ENCODE measurements around the gene BCAT1.
A peak's percentile ranks its signal among the peaks of the same experiment; 100 is the strongest.

The BCAT1 gene

DNA sequence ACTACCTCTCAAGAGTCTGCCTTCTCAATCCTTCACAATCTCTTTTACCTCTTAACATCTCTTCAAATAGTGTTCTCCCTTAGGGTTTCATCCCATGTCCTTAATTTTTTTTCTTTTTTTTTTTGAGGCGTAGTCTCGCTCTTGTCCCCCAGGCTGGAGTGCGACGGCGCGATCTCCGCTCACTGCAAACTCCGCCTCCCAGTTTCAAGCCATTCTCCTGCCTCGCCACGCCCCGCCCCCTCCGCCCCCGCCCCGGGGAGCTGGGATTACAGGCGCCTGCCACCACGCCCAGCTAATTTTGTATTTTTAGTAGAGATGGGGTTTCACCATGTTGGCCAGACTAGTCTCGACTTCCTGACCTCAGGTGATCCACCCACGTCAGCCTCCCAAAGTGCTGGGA is 7.0 kb upstream of the BCAT1 start:
- Histone ChIP-seq H3K4me3 (ENCODE audit: low read depth in 1 of 2, low read length in 2 of 2) (no peak overlapping the region), H3K4me1 (ENCODE audit: insufficient read depth, low read length) (no peaks in the 10 kb centered on the region), H2AFZ (ENCODE audit: low read depth, low read length) (no peak overlapping the region), H3K79me2 (ENCODE audit: insufficient read depth, low read length) (no peaks in the 10 kb centered on the region), H3K9ac (ENCODE audit: low read depth, low read length) (no peak overlapping the region), H3K27ac (ENCODE audit: low read length) (no peak overlapping the region), H3K27me3 (ENCODE audit: insufficient read depth, low read length, poor library complexity) (no peaks in the 10 kb centered on the region), H3K36me3 (ENCODE audit: insufficient read depth, low read length) (no peaks in the 10 kb centered on the region), H4K20me1 (ENCODE audit: insufficient read depth, low read length) (no peaks in the 10 kb centered on the region), H3K9me3 (ENCODE audit: insufficient read depth, low read length, severe bottlenecking) (no peaks in the 10 kb centered on the region), H3K4me2 (ENCODE audit: insufficient read depth, low read length) (no peak overlapping the region)
- no peak for ATAC-seq (ENCODE audit: insufficient read depth, low read depth)
- no peak for DNase-seq
- TF ChIP-seq EZH2 (IDR thresholded peaks at IDR 0.05; ENCODE audit: borderline replicate concordance, low read depth, low read length, severe bottlenecking): no peak
- TF ChIP-seq, protein P1, sequence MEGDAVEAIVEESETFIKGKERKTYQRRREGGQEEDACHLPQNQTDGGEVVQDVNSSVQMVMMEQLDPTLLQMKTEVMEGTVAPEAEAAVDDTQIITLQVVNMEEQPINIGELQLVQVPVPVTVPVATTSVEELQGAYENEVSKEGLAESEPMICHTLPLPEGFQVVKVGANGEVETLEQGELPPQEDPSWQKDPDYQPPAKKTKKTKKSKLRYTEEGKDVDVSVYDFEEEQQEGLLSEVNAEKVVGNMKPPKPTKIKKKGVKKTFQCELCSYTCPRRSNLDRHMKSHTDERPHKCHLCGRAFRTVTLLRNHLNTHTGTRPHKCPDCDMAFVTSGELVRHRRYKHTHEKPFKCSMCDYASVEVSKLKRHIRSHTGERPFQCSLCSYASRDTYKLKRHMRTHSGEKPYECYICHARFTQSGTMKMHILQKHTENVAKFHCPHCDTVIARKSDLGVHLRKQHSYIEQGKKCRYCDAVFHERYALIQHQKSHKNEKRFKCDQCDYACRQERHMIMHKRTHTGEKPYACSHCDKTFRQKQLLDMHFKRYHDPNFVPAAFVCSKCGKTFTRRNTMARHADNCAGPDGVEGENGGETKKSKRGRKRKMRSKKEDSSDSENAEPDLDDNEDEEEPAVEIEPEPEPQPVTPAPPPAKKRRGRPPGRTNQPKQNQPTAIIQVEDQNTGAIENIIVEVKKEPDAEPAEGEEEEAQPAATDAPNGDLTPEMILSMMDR (IDR thresholded peaks at IDR 0.05; ENCODE audit: borderline replicate concordance, extremely low read depth, low read length, poor library complexity, severe bottlenecking): no peak

DNA sequence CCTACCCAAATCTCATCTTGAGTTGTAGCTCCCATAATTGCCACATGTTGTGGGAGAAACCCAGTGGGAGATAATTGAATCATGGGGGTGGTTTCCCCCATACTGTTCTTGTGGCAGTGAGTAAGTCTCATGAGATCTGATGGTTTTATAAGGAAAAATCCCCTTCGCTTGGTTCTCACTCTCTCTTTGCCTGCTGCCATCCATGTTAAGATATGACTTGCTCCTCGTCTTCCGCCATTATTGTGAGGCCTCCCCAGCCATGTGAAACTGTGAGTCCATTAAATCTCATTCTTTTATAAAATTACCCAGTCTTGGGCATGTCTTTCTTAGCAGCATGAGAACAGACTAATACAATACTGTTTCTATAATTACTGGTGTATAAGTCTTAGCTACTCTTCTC is 6.5 kb upstream of the BCAT1 start:
- no peaks in the 10 kb centered on the region for H3K79me2 ChIP-seq (ENCODE audit: insufficient read depth, low read length)
- TF ChIP-seq, protein P1 (IDR thresholded peaks at IDR 0.05; ENCODE audit: borderline replicate concordance, extremely low read depth, low read length, poor library complexity, severe bottlenecking): no peak
- no peak for TF ChIP-seq EZH2 (IDR thresholded peaks at IDR 0.05; ENCODE audit: borderline replicate concordance, low read depth, low read length, severe bottlenecking)
- no peak overlapping the region for H2AFZ ChIP-seq (ENCODE audit: low read depth, low read length)
- no peak overlapping the region for H3K9ac ChIP-seq (ENCODE audit: low read depth, low read length)
- H3K4me3 ChIP-seq (ENCODE audit: low read depth in 1 of 2, low read length in 2 of 2): no peak overlapping the region
- ATAC-seq (ENCODE audit: insufficient read depth, low read depth) (no peak), DNase-seq (no peak)
- H3K27me3 ChIP-seq (ENCODE audit: insufficient read depth, low read length, poor library complexity): no peaks in the 10 kb centered on the region
- no peak overlapping the region for H3K27ac ChIP-seq (ENCODE audit: low read length)
- H4K20me1 ChIP-seq (ENCODE audit: insufficient read depth, low read length): no peaks in the 10 kb centered on the region
- no peak overlapping the region for H3K4me2 ChIP-seq (ENCODE audit: insufficient read depth, low read length)
- H3K9me3 ChIP-seq (ENCODE audit: insufficient read depth, low read length, severe bottlenecking): no peaks in the 10 kb centered on the region
- no peaks in the 10 kb centered on the region for H3K4me1 ChIP-seq (ENCODE audit: insufficient read depth, low read length)
- H3K36me3 ChIP-seq (ENCODE audit: insufficient read depth, low read length): no peaks in the 10 kb centered on the region

DNA sequence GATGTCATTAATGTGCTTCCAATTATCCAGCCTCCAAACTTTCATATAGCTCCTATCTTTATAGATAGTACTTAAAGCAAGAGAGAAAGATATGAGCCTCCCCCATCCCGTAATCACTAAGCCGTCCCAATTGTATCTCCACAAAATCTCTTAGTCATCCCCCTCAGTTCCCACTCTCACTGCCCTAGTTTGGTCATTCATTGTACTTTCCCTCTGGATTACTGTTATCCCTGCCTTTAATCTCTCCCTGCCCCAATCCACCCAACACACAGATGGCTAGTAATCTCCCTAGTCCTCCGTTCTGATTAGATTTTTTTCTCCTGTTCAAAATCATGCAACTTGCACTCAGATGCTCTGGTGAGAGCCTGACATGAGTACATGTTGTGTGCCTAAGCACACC is 5.4 kb upstream of the BCAT1 start:
- Histone ChIP-seq H3K4me2 (ENCODE audit: insufficient read depth, low read length) (no peak overlapping the region), H3K4me3 (ENCODE audit: low read depth in 1 of 2, low read length in 2 of 2) (no peak overlapping the region), H2AFZ (ENCODE audit: low read depth, low read length) (no peak overlapping the region), H3K27ac (ENCODE audit: low read length) (no peak overlapping the region), H4K20me1 (ENCODE audit: insufficient read depth, low read length) (no peaks in the 10 kb centered on the region), H3K9ac (ENCODE audit: low read depth, low read length) (no peak overlapping the region), H3K36me3 (ENCODE audit: insufficient read depth, low read length) (no peaks in the 10 kb centered on the region), H3K79me2 (ENCODE audit: insufficient read depth, low read length) (no peaks in the 10 kb centered on the region), H3K4me1 (ENCODE audit: insufficient read depth, low read length) (peaks cover 4% of the 10 kb centered on the region), H3K9me3 (ENCODE audit: insufficient read depth, low read length, severe bottlenecking) (no peaks in the 10 kb centered on the region), H3K27me3 (ENCODE audit: insufficient read depth, low read length, poor library complexity) (no peaks in the 10 kb centered on the region)
- no peak for DNase-seq
- ATAC-seq (ENCODE audit: insufficient read depth, low read depth): no peak
- TF ChIP-seq, protein P1 (IDR thresholded peaks at IDR 0.05; ENCODE audit: borderline replicate concordance, extremely low read depth, low read length, poor library complexity, severe bottlenecking): no peak
- TF ChIP-seq EZH2 (IDR thresholded peaks at IDR 0.05; ENCODE audit: borderline replicate concordance, low read depth, low read length, severe bottlenecking): no peak

DNA sequence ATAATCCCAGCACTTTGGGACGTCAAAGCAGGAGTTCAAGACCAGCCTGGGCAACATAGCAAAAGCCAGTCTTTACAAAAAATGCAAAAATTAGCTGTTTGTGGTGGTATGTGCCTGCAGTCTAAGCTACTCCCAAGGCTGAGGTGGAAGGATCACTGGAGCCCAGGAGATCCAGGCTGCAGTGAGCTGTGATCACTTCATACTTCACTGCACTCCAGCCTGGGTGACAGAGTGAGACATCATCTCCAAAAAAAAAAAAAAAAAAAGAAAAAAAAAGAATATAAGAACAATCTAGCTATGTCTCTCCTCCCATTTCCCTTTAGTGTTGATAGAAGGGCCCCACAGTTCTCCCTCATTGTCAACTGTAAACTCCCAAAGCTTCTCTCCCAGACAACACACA is 3.5 kb upstream of the BCAT1 start:
- Histone ChIP-seq H3K79me2 (ENCODE audit: insufficient read depth, low read length) (peaks cover 15% of the 10 kb centered on the region), H3K9ac (ENCODE audit: low read depth, low read length) (no peak overlapping the region), H4K20me1 (ENCODE audit: insufficient read depth, low read length) (no peaks in the 10 kb centered on the region), H3K27ac (ENCODE audit: low read length) (no peak overlapping the region), H2AFZ (ENCODE audit: low read depth, low read length) (0 out of 2 replicates have a peak overlapping the region, but pooled peaks have one; percentile 26), H3K4me1 (ENCODE audit: insufficient read depth, low read length) (peaks cover 16% of the 10 kb centered on the region), H3K36me3 (ENCODE audit: insufficient read depth, low read length) (no peaks in the 10 kb centered on the region), H3K4me2 (ENCODE audit: insufficient read depth, low read length) (no peak overlapping the region), H3K27me3 (ENCODE audit: insufficient read depth, low read length, poor library complexity) (no peaks in the 10 kb centered on the region), H3K9me3 (ENCODE audit: insufficient read depth, low read length, severe bottlenecking) (no peaks in the 10 kb centered on the region), H3K4me3 (ENCODE audit: low read depth in 1 of 2, low read length in 2 of 2) (no peak overlapping the region)
- no peak for TF ChIP-seq EZH2 (IDR thresholded peaks at IDR 0.05; ENCODE audit: borderline replicate concordance, low read depth, low read length, severe bottlenecking)
- TF ChIP-seq, protein P1 (IDR thresholded peaks at IDR 0.05; ENCODE audit: borderline replicate concordance, extremely low read depth, low read length, poor library complexity, severe bottlenecking): no peak
- no peak for ATAC-seq (ENCODE audit: insufficient read depth, low read depth)
- DNase-seq: no peak

Data from DND-41 (cell line).